Measurements from ENCODE around the gene ABITRAM. TPM values are rescaled to one million over a fixed set of nuclear protein-coding genes. Genes with fewer than 3 reads are reported as not detected.

The ABITRAM gene
- total and polyA plus RNA-seq, 2 of the 13 experiments (the other 11 are each of a cell fraction or from before 2014, with no cell fraction given), result 10.2 to 21.6 TPM

DNA sequence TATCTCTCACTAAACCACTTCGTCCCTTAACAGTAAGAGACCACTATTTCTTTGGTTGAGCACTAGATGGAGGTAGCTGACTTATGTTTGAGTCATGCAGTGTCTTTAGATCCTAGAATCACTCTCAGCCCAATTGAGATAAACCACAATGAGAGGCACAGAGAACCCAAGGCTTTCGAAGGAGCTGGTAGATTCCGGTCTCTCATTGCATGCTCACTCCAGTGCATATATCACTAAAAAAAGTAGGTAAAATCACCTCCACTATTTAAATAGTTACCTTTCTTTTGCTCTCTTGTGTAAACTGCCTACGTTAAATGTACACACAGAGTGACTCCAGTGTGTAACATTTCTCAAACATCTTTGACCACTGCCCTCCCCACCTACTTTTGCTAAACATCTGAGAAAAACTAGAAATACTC is 44.5 kb upstream of the ABITRAM start (continued):
- TF ChIP-seq ZNF335 (CRISPR knock-in tag; IDR thresholded peaks at IDR 0.05) (no peak), SIN3A (IDR thresholded peaks at IDR 0.05; ENCODE audit: borderline replicate concordance, low read depth, low read length) (no peak), TCF7L2 (IDR thresholded peaks at IDR 0.05; ENCODE audit: low read depth, low read length) (0 out of 2 replicates have a peak, but pooled peaks have one; percentile 36), CHD4 (IDR thresholded peaks at IDR 0.05; ENCODE audit: borderline replicate concordance, low read length) (no peak), ZNF501 (CRISPR knock-in tag; IDR thresholded peaks at IDR 0.05) (no peak), CENPX (CRISPR knock-in tag; IDR thresholded peaks at IDR 0.05) (no peak), ELF1 (CRISPR knock-in tag; IDR thresholded peaks at IDR 0.05) (no peak), ZNF136 (CRISPR knock-in tag; IDR thresholded peaks at IDR 0.05; ENCODE audit: low read depth) (no peak), FOSL2 (CRISPR knock-in tag; IDR thresholded peaks at IDR 0.05) (peak; percentile 69), AKAP8 (CRISPR knock-in tag; IDR thresholded peaks at IDR 0.05) (no peak), ZNF773 (CRISPR knock-in tag; IDR thresholded peaks at IDR 0.05; ENCODE audit: borderline replicate concordance) (no peak), MYNN (CRISPR knock-in tag; IDR thresholded peaks at IDR 0.05; ENCODE audit: low read depth) (no peak), GLI4 (CRISPR knock-in tag; IDR thresholded peaks at IDR 0.05; ENCODE audit: borderline replicate concordance) (no peak), ZNF607 (CRISPR knock-in tag; IDR thresholded peaks at IDR 0.05; ENCODE audit: borderline replicate concordance) (no peak), RFXAP (CRISPR knock-in tag; IDR thresholded peaks at IDR 0.05; ENCODE audit: borderline replicate concordance) (no peak), RAD21 (CRISPR knock-in tag; IDR thresholded peaks at IDR 0.05) (peak; percentile 54; the same call in 1 of the 2 replicates), POGZ (CRISPR knock-in tag; IDR thresholded peaks at IDR 0.05) (0 out of 2 replicates have a peak, but pooled peaks have one; percentile 33)
- TF ChIP-seq, protein P1, sequence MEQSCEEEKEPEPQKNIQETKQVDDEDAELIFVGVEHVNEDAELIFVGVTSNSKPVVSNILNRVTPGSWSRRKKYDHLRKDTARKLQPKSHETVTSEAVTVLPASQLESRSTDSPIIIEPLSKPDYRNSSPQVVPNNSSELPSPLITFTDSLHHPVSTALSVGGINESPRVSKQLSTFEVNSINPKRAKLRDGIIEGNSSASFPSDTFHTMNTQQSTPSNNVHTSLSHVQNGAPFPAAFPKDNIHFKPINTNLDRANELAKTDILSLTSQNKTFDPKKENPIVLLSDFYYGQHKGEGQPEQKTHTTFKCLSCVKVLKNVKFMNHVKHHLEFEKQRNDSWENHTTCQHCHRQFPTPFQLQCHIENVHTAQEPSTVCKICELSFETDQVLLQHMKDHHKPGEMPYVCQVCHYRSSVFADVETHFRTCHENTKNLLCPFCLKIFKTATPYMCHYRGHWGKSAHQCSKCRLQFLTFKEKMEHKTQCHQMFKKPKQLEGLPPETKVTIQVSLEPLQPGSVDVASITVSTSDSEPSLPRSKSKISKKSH (CRISPR knock-in tag; IDR thresholded peaks at IDR 0.05; ENCODE audit: borderline replicate concordance), result no peak
- TF ChIP-seq, protein P2, sequence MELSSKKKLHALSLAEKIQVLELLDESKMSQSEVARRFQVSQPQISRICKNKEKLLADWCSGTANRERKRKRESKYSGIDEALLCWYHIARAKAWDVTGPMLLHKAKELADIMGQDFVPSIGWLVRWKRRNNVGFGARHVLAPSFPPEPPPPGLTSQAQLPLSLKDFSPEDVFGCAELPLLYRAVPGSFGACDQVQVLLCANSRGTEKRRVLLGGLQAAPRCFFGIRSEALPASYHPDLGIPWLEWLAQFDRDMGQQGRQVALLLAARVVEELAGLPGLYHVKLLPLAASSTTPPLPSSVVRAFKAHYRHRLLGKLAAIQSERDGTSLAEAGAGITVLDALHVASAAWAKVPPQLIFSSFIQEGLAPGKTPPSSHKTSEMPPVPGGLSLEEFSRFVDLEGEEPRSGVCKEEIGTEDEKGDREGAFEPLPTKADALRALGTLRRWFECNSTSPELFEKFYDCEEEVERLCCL (CRISPR knock-in tag; IDR thresholded peaks at IDR 0.05; ENCODE audit: borderline replicate concordance), result no peak
- TF ChIP-seq, protein P3, sequence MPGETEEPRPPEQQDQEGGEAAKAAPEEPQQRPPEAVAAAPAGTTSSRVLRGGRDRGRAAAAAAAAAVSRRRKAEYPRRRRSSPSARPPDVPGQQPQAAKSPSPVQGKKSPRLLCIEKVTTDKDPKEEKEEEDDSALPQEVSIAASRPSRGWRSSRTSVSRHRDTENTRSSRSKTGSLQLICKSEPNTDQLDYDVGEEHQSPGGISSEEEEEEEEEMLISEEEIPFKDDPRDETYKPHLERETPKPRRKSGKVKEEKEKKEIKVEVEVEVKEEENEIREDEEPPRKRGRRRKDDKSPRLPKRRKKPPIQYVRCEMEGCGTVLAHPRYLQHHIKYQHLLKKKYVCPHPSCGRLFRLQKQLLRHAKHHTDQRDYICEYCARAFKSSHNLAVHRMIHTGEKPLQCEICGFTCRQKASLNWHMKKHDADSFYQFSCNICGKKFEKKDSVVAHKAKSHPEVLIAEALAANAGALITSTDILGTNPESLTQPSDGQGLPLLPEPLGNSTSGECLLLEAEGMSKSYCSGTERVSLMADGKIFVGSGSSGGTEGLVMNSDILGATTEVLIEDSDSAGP (CRISPR knock-in tag; IDR thresholded peaks at IDR 0.05; ENCODE audit: borderline replicate concordance), result no peak
- TF ChIP-seq, protein P4, sequence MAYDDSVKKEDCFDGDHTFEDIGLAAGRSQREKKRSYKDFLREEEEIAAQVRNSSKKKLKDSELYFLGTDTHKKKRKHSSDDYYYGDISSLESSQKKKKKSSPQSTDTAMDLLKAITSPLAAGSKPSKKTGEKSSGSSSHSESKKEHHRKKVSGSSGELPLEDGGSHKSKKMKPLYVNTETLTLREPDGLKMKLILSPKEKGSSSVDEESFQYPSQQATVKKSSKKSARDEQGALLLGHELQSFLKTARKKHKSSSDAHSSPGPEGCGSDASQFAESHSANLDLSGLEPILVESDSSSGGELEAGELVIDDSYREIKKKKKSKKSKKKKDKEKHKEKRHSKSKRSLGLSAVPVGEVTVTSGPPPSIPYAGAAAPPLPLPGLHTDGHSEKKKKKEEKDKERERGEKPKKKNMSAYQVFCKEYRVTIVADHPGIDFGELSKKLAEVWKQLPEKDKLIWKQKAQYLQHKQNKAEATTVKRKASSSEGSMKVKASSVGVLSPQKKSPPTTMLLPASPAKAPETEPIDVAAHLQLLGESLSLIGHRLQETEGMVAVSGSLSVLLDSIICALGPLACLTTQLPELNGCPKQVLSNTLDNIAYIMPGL (CRISPR knock-in tag; IDR thresholded peaks at IDR 0.05; ENCODE audit: borderline replicate concordance in 1 of 2, low read depth in 1 of 2), result 0 out of 4 replicates have a peak, but pooled peaks have one; percentile 26 to 34
- TF ChIP-seq, protein P5, sequence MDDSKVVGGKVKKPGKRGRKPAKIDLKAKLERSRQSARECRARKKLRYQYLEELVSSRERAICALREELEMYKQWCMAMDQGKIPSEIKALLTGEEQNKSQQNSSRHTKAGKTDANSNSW (CRISPR knock-in tag; IDR thresholded peaks at IDR 0.05; ENCODE audit: borderline replicate concordance), result no peak
